ENCODE data around the gene RTP3.
"Not testable (repeated sequence)": the region's sequence is repeated elsewhere in the genome, so short reads cannot be mapped to it uniquely, and the experiment has no call there.

The RTP3 gene

GRCh38 chr3:46491089-46492070 lies 6.4 kb upstream of the RTP3 start:
- DNase-seq: no peak

- no peak for DNase-seq
Measured at GRCh38 chr3:46492890-46493547, 4.8 kb upstream of the RTP3 start.

- DNase-seq: not testable (repeated sequence)
Measured at GRCh38 chr3:46494491-46494890, 3.3 kb upstream of the RTP3 start.

GRCh38 chr3:46495901-46496456 lies 1.8 kb upstream of the RTP3 start:
- DNase-seq: no peak

GRCh38 chr3:46496746-46497555 lies 825 bp upstream of the RTP3 start:
- no peak for DNase-seq

- no peak for DNase-seq
Measured at GRCh38 chr3:46498916-46499519, 1.2 kb downstream of the RTP3 start.

- DNase-seq: no peak
Measured at GRCh38 chr3:46500656-46501635, 3.2 kb downstream of the RTP3 start.

- DNase-seq: no peak
Measured at GRCh38 chr3:46501702-46502101, 3.9 kb downstream of the RTP3 start.

- no peak for DNase-seq
Measured at GRCh38 chr3:46503200-46503874, 5.6 kb downstream of the RTP3 start.

- no peak for DNase-seq
Measured at GRCh38 chr3:46504789-46505188, 7.0 kb downstream of the RTP3 start.

GRCh38 chr3:46505953-46506352 lies 8.2 kb downstream of the RTP3 start:
- DNase-seq: no peak

- no peak for DNase-seq
Measured at GRCh38 chr3:46506526-46506925, 8.8 kb downstream of the RTP3 start.

GRCh38 chr3:46508850-46509591 lies 11.2 kb downstream of the RTP3 start:
- DNase-seq: no peak

- DNase-seq: no peak
Measured at GRCh38 chr3:46509661-46510187, 11.9 kb downstream of the RTP3 start.

GRCh38 chr3:46512191-46512749 lies 14.5 kb downstream of the RTP3 start:
- no peak for DNase-seq

GRCh38 chr3:46516521-46516920 lies 18.7 kb downstream of the RTP3 start:
- DNase-seq: no peak

GRCh38 chr3:46517016-46517783 lies 19.4 kb downstream of the RTP3 start:
- DNase-seq: peak; percentile 66

- DNase-seq: no peak
Measured at GRCh38 chr3:46517784-46518181, 20.0 kb downstream of the RTP3 start.
